Occipital lobe (tissue), 2 donors: Measurements from ENCODE around the gene MAP2K7. TPM values are rescaled to one million over a fixed set of nuclear protein-coding genes. Genes with fewer than 3 reads are reported as not detected.
"Not testable (repeated sequence)": the region's sequence is repeated elsewhere in the genome, so short reads cannot be mapped to it uniquely, and the experiment has no call there.

Experiments used
- DNase-seq: peaks from one replicate; lab custom pipeline; 2025; lab: John Stamatoyannopoulos, UW
- total RNA-seq: library from RNA; depleted of rRNA; stranded (reverse); fragments of >200 nt; gene quantifications from one replicate; pipeline ENCODE4 v1.2.3, GENCODE V29; 2014

The MAP2K7 gene
- total RNA-seq, 1 donor from 2014 or later = 6.7 TPM

GRCh38 chr19:7883105-7883504 lies 20.6 kb upstream of the MAP2K7 start:
- DNase-seq = no peak

- no peak for DNase-seq
These were observed 19.7 kb upstream of the MAP2K7 start for GRCh38 chr19:7883796-7884570.

- no peak for DNase-seq
These were observed 17.9 kb upstream of the MAP2K7 start for GRCh38 chr19:7885818-7886217.

GRCh38 chr19:7887408-7888144 lies 16.1 kb upstream of the MAP2K7 start:
- no peak for DNase-seq

- DNase-seq = no peak
These were observed 15.4 kb upstream of the MAP2K7 start, which contains the start of gene LRRC8E for GRCh38 chr19:7888145-7888825. Gene LRRC8E, plus strand, starts transcription at chr19:7888510. Its CDS starts 7,094 bp downstream, at chr19:7895604.

- DNase-seq = no peak
These were observed 14.9 kb upstream of the MAP2K7 start for GRCh38 chr19:7888826-7889217.

- not testable (repeated sequence) for DNase-seq
These were observed 10.1 kb upstream of the MAP2K7 start for GRCh38 chr19:7893362-7894101.

- no peak for DNase-seq
These were observed 8.9 kb upstream of the MAP2K7 start for GRCh38 chr19:7894612-7895309.

GRCh38 chr19:7895565-7895964 lies 8.1 kb upstream of the MAP2K7 start:
- no peak for DNase-seq

GRCh38 chr19:7897292-7897691 lies 6.4 kb upstream of the MAP2K7 start:
- no peak for DNase-seq

GRCh38 chr19:7898967-7899366 lies 4.7 kb upstream of the MAP2K7 start:
- DNase-seq = no peak

- DNase-seq = no peak
These were observed 3.8 kb upstream of the MAP2K7 start for GRCh38 chr19:7899751-7900378.

GRCh38 chr19:7900401-7900870 lies 3.2 kb upstream of the MAP2K7 start:
- DNase-seq = no peak

GRCh38 chr19:7900931-7901330 lies 2.7 kb upstream of the MAP2K7 start:
- no peak for DNase-seq

- no peak for DNase-seq
These were observed 2.3 kb upstream of the MAP2K7 start for GRCh38 chr19:7901337-7901736.

GRCh38 chr19:7902796-7903243 lies 857 bp upstream of the MAP2K7 start:
- DNase-seq = no peak

- no peak for DNase-seq
These were observed 670 bp downstream of the MAP2K7 start for GRCh38 chr19:7904074-7905020.

- DNase-seq = no peak
These were observed 1.6 kb downstream of the MAP2K7 start for GRCh38 chr19:7905268-7905667.

- DNase-seq = no peak
These were observed 2.2 kb downstream of the MAP2K7 start for GRCh38 chr19:7905859-7906258.
